ENCODE data around the gene ARL16. TPM values are rescaled to one million over a fixed set of nuclear protein-coding genes. Genes with fewer than 3 reads are reported as not detected.

ARL16 gene
- total RNA-seq, 1 experiment from 2014 or later: 41.7 TPM

- no peaks in the 10 kb centered on the region for H3K4me1 ChIP-seq (replicated peaks; ENCODE audit: insufficient read depth)
- H3K9me2 ChIP-seq (ENCODE audit: insufficient read depth): no peaks in the 10 kb centered on the region
- ChIA-PET POLR2A (ENCODE audit: unreplicated experiment) (no interaction called here), CTCF (no interaction called here)
- no peaks in the 10 kb centered on the region for H3K9me3 ChIP-seq (ENCODE audit: insufficient read depth, low read depth)
- no peak for DNase-seq
- no peaks in the 10 kb centered on the region for H3K36me3 ChIP-seq (ENCODE audit: low read depth)
- H4K20me1 ChIP-seq (ENCODE audit: insufficient read depth): no peaks in the 10 kb centered on the region
- no peaks in the 10 kb centered on the region for H3K27me3 ChIP-seq (ENCODE audit: insufficient read depth, low read depth)
- BruUV-seq (replicated peaks): no TSS peak
- intact Hi-C loops (cut with micrococcal nuclease; ENCODE audit: unreplicated experiment): no loop called here
- no peak overlapping the region for H3K4me3 ChIP-seq
- no peaks in the 10 kb centered on the region for H3F3A ChIP-seq (ENCODE audit: insufficient read depth, low read depth)
- no peak overlapping the region for H3K27ac ChIP-seq
- no peak overlapping the region for H2AFZ ChIP-seq
- no peak for TF ChIP-seq EZH2 (IDR thresholded peaks at IDR 0.05; ENCODE audit: low read depth)
- no peak for TF ChIP-seq CTCF (conservative IDR thresholded peaks at IDR 0.05)
- H3K79me2 ChIP-seq (ENCODE audit: low read depth): no peaks in the 10 kb centered on the region
- no peak overlapping the region for H3K4me2 ChIP-seq
These were observed 30.5 kb downstream of the ARL16 start for GRCh38 chr17:81652906-81653771.

GRCh38 chr17:81651692-81652091 lies 31.9 kb downstream of the ARL16 start:
- intact Hi-C loops (cut with micrococcal nuclease; ENCODE audit: unreplicated experiment): no loop called here
- no TSS peak for BruUV-seq (replicated peaks)
- CTCF ChIA-PET: no interaction called here

GRCh38 chr17:81650951-81651350 lies 32.6 kb downstream of the ARL16 start:
- H3K27me3 ChIP-seq (ENCODE audit: insufficient read depth, low read depth): no peaks in the 10 kb centered on the region
- no peak overlapping the region for H3K27ac ChIP-seq
- TF ChIP-seq EZH2 (IDR thresholded peaks at IDR 0.05; ENCODE audit: low read depth) (no peak), CTCF (conservative IDR thresholded peaks at IDR 0.05) (no peak)
- H3K9me2 ChIP-seq (ENCODE audit: insufficient read depth): no peaks in the 10 kb centered on the region
- H3K4me1 ChIP-seq (replicated peaks; ENCODE audit: insufficient read depth): no peaks in the 10 kb centered on the region
- no peaks in the 10 kb centered on the region for H3K9me3 ChIP-seq (ENCODE audit: insufficient read depth, low read depth)
- intact Hi-C loops (cut with micrococcal nuclease; ENCODE audit: unreplicated experiment): no loop called here
- H3K4me2 ChIP-seq: 0 out of 2 replicates have a peak overlapping the region, but pooled peaks have one; percentile 28
- DNase-seq: no peak
- no peaks in the 10 kb centered on the region for H4K20me1 ChIP-seq (ENCODE audit: insufficient read depth)
- H3F3A ChIP-seq (ENCODE audit: insufficient read depth, low read depth): no peaks in the 10 kb centered on the region
- no peaks in the 10 kb centered on the region for H3K79me2 ChIP-seq (ENCODE audit: low read depth)
- CTCF ChIA-PET: no interaction called here
- POLR2A ChIA-PET (ENCODE audit: unreplicated experiment): interaction anchor here (0.6 kb wide), 1 partner anchor 16 kb away, joined by 32 read pairs; the partner anchor contains the start of gene CCDC137
- BruUV-seq (replicated peaks): no TSS peak
- no peaks in the 10 kb centered on the region for H3K36me3 ChIP-seq (ENCODE audit: low read depth)
- H3K4me3 ChIP-seq: no peak overlapping the region
- H2AFZ ChIP-seq: no peak overlapping the region

More at GRCh38 chr17:81651692-81652091, 31.9 kb downstream of the ARL16 start:
- H3K9me3 ChIP-seq (ENCODE audit: insufficient read depth, low read depth): no peaks in the 10 kb centered on the region
- no peak overlapping the region for H3K4me3 ChIP-seq
- H3K27me3 ChIP-seq (ENCODE audit: insufficient read depth, low read depth): no peaks in the 10 kb centered on the region
- no peak overlapping the region for H3K27ac ChIP-seq
- H3K9me2 ChIP-seq (ENCODE audit: insufficient read depth): no peaks in the 10 kb centered on the region
- H3K4me1 ChIP-seq (replicated peaks; ENCODE audit: insufficient read depth): no peaks in the 10 kb centered on the region
- H3K4me2 ChIP-seq: no peak overlapping the region
- POLR2A ChIA-PET (ENCODE audit: unreplicated experiment): no interaction called here
- H3K36me3 ChIP-seq (ENCODE audit: low read depth): no peaks in the 10 kb centered on the region
- no peaks in the 10 kb centered on the region for H4K20me1 ChIP-seq (ENCODE audit: insufficient read depth)
- TF ChIP-seq CTCF (conservative IDR thresholded peaks at IDR 0.05): no peak
- TF ChIP-seq EZH2 (IDR thresholded peaks at IDR 0.05; ENCODE audit: low read depth): no peak
- no peaks in the 10 kb centered on the region for H3F3A ChIP-seq (ENCODE audit: insufficient read depth, low read depth)
- H2AFZ ChIP-seq: no peak overlapping the region
- DNase-seq: peak; percentile 70 to 89
- H3K79me2 ChIP-seq (ENCODE audit: low read depth): no peaks in the 10 kb centered on the region
